ENCODE data around the gene PFDN4.
"Not testable (repeated sequence)": the region's sequence is repeated elsewhere in the genome, so short reads cannot be mapped to it uniquely, and the experiment has no call there.

DNA sequence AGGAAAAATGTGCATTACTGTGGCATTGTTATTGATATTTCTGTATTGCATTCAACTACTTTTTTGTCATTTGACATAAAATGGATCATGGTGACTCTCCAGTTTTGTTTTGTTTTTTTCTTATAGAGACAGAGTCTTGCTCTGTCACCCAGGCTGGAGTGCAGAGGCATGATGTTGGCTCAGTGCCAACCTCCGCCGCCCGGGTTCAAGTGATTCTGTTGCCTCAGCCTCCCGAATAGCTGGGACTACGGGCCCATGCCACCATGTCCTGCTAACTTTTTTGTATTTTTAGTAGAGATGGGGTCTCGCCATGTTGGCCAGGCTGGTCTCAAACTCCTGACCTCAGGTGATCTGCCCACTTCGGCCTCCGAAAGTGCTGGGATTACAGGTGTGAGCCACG is 16.8 kb downstream of the PFDN4 start:
- TF ChIP-seq, protein P1, sequence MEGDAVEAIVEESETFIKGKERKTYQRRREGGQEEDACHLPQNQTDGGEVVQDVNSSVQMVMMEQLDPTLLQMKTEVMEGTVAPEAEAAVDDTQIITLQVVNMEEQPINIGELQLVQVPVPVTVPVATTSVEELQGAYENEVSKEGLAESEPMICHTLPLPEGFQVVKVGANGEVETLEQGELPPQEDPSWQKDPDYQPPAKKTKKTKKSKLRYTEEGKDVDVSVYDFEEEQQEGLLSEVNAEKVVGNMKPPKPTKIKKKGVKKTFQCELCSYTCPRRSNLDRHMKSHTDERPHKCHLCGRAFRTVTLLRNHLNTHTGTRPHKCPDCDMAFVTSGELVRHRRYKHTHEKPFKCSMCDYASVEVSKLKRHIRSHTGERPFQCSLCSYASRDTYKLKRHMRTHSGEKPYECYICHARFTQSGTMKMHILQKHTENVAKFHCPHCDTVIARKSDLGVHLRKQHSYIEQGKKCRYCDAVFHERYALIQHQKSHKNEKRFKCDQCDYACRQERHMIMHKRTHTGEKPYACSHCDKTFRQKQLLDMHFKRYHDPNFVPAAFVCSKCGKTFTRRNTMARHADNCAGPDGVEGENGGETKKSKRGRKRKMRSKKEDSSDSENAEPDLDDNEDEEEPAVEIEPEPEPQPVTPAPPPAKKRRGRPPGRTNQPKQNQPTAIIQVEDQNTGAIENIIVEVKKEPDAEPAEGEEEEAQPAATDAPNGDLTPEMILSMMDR (IDR thresholded peaks at IDR 0.05; ENCODE audit: poor library complexity, severe bottlenecking) = not testable (repeated sequence)
- TF ChIP-seq RAD21 (conservative IDR thresholded peaks at IDR 0.05); POLR2AphosphoS5 (IDR thresholded peaks at IDR 0.05); EZH2 (IDR thresholded peaks at IDR 0.05; ENCODE audit: borderline replicate concordance, insufficient read depth, low read length, poor library complexity, severe bottlenecking); SMC3 (conservative IDR thresholded peaks at IDR 0.05; ENCODE audit: poor library complexity); EP300 (conservative IDR thresholded peaks at IDR 0.05; ENCODE audit: poor library complexity, severe bottlenecking); TAF1 (IDR thresholded peaks at IDR 0.05; ENCODE audit: low read depth); MXI1 (conservative IDR thresholded peaks at IDR 0.05; ENCODE audit: poor library complexity, severe bottlenecking): not testable (repeated sequence)
- TF ChIP-seq, protein P2, sequence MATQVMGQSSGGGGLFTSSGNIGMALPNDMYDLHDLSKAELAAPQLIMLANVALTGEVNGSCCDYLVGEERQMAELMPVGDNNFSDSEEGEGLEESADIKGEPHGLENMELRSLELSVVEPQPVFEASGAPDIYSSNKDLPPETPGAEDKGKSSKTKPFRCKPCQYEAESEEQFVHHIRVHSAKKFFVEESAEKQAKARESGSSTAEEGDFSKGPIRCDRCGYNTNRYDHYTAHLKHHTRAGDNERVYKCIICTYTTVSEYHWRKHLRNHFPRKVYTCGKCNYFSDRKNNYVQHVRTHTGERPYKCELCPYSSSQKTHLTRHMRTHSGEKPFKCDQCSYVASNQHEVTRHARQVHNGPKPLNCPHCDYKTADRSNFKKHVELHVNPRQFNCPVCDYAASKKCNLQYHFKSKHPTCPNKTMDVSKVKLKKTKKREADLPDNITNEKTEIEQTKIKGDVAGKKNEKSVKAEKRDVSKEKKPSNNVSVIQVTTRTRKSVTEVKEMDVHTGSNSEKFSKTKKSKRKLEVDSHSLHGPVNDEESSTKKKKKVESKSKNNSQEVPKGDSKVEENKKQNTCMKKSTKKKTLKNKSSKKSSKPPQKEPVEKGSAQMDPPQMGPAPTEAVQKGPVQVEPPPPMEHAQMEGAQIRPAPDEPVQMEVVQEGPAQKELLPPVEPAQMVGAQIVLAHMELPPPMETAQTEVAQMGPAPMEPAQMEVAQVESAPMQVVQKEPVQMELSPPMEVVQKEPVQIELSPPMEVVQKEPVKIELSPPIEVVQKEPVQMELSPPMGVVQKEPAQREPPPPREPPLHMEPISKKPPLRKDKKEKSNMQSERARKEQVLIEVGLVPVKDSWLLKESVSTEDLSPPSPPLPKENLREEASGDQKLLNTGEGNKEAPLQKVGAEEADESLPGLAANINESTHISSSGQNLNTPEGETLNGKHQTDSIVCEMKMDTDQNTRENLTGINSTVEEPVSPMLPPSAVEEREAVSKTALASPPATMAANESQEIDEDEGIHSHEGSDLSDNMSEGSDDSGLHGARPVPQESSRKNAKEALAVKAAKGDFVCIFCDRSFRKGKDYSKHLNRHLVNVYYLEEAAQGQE (IDR thresholded peaks at IDR 0.05; ENCODE audit: borderline replicate concordance) = not testable (repeated sequence)

All from neural cell (in vitro differentiated cells).